GM21381 (cell line): Measurements from ENCODE around the gene REEP5.
"Not testable (repeated sequence)": the region's sequence is repeated elsewhere in the genome, so short reads cannot be mapped to it uniquely, and the experiment has no call there.

ENCODE experiments used
- ATAC-seq: cut with Tn5 transposase; IDR thresholded peaks from one replicate; pipeline ENCODE4 v1.9.1; 2021; ENCODE audit warnings: mild to moderate bottlenecking, moderate library complexity; ENCODE audit not compliant: unreplicated experiment

Gene REEP5

GRCh38 chr5:112933651-112934365 lies 11.8 kb upstream of the REEP5 start:
- no peak for ATAC-seq

- no peak for ATAC-seq
These were observed 11.1 kb upstream of the REEP5 start for GRCh38 chr5:112933105-112933504.

GRCh38 chr5:112931473-112931872 lies 9.4 kb upstream of the REEP5 start:
- no peak for ATAC-seq

GRCh38 chr5:112930082-112930344 lies 8.0 kb upstream of the REEP5 start:
- ATAC-seq: peak; percentile 38

GRCh38 chr5:112929336-112930081 lies 7.5 kb upstream of the REEP5 start:
- peak; percentile 74 for ATAC-seq

GRCh38 chr5:112923988-112924387 lies 2.0 kb upstream of the REEP5 start:
- ATAC-seq: no peak

- ATAC-seq: peak; percentile 46
These were observed 1.3 kb upstream of the REEP5 start for GRCh38 chr5:112923148-112923917.

GRCh38 chr5:112921026-112921832 lies 798 bp downstream of the REEP5 start:
- ATAC-seq: peak; percentile 31

GRCh38 chr5:112919972-112920371 lies 2.1 kb downstream of the REEP5 start:
- ATAC-seq: no peak

GRCh38 chr5:112918679-112919078 lies 3.3 kb downstream of the REEP5 start:
- ATAC-seq: no peak

- no peak for ATAC-seq
These were observed 3.9 kb downstream of the REEP5 start for GRCh38 chr5:112918136-112918535.

- ATAC-seq: no peak
These were observed 4.5 kb downstream of the REEP5 start for GRCh38 chr5:112917453-112917995.

GRCh38 chr5:112915831-112916230 lies 6.2 kb downstream of the REEP5 start:
- peak; percentile 69 for ATAC-seq

GRCh38 chr5:112914584-112914983 lies 7.4 kb downstream of the REEP5 start:
- ATAC-seq: no peak

- no peak for ATAC-seq
These were observed 11.5 kb downstream of the REEP5 start for GRCh38 chr5:112910529-112910928.

GRCh38 chr5:112908854-112909253 lies 13.2 kb downstream of the REEP5 start:
- ATAC-seq: no peak

- ATAC-seq: no peak
These were observed 14.8 kb downstream of the REEP5 start for GRCh38 chr5:112907166-112907631.

- ATAC-seq: no peak
These were observed 15.4 kb downstream of the REEP5 start for GRCh38 chr5:112906637-112907036.

GRCh38 chr5:112904996-112905395 lies 17.0 kb downstream of the REEP5 start:
- ATAC-seq: not testable (repeated sequence)

GRCh38 chr5:112902561-112902960 lies 19.5 kb downstream of the REEP5 start:
- no peak for ATAC-seq

GRCh38 chr5:112895682-112896081 lies 26.3 kb downstream of the REEP5 start:
- no peak for ATAC-seq
